ENCODE results near the gene LPGAT1. TPM values are rescaled to one million over a fixed set of nuclear protein-coding genes. Genes with fewer than 3 reads are reported as not detected.

The LPGAT1 gene
- total and polyA plus RNA-seq, 2 donors from 2014 or later: 7.1 to 67.4 TPM

DNA sequence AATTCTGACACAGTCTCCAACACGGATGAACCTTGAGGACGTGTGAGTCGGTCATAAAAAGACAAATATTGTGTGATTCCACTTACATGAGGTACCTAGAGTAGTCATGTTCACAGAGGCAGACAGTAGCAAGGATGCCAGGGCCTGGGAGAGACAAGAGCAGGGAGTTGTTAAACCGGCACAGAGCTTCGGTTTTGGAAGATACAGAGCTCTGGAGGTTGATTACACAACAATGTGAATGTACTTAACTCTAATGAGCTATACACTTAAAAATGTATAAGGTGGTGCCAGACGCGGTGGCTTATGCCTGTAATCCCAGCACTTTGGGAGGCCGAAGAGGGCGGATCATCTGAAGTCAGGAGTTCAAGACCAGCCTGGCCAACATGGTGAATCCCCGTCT, 117.3 kb downstream of the LPGAT1 start:
- FAIRE-seq: no peak
- DNase-seq: no peak
- H3K27ac ChIP-seq (ENCODE audit: low read depth in 2 of 2, low read length in 2 of 2): no peak overlapping the region
- no peak overlapping the region for H3K4me3 ChIP-seq (ENCODE audit: low read length in 3 of 3)
- H3K9me3 ChIP-seq (ENCODE audit: control insufficient read depth in 2 of 3, insufficient read depth in 1 of 3, low read length in 3 of 3): no peaks in the 10 kb centered on the region
- H3K9ac ChIP-seq (ENCODE audit: low read length in 3 of 3): no peak overlapping the region
- no peaks in the 10 kb centered on the region for H3K4me1 ChIP-seq (ENCODE audit: control insufficient read depth in 2 of 3, insufficient read depth in 2 of 3, low read depth in 1 of 3, low read length in 3 of 3)
- no peak for TF ChIP-seq CTCF (IDR thresholded peaks at IDR 0.05; ENCODE audit: borderline replicate concordance, extremely low read depth, insufficient read depth)
- no peaks in the 10 kb centered on the region for H3K36me3 ChIP-seq (ENCODE audit: control insufficient read depth in 2 of 3, insufficient read depth in 3 of 3, low read length in 3 of 3)
- intact Hi-C loops (cut with DNase I): no loop called here
- no peaks in the 10 kb centered on the region for H3K27me3 ChIP-seq (ENCODE audit: control insufficient read depth, insufficient read depth, low read length)

GRCh38 chr1:211711315-211711705, 119.3 kb downstream of the LPGAT1 start:
- FAIRE-seq (no peak), DNase-seq (no peak)
- no peak for TF ChIP-seq CTCF (IDR thresholded peaks at IDR 0.05; ENCODE audit: borderline replicate concordance, extremely low read depth, insufficient read depth)
- Histone ChIP-seq H3K27ac (ENCODE audit: low read depth in 2 of 2, low read length in 2 of 2) (no peak overlapping the region), H3K4me1 (ENCODE audit: control insufficient read depth in 2 of 3, insufficient read depth in 2 of 3, low read depth in 1 of 3, low read length in 3 of 3) (no peaks in the 10 kb centered on the region), H3K9ac (ENCODE audit: low read length in 3 of 3) (no peak overlapping the region), H3K4me3 (ENCODE audit: low read length in 3 of 3) (no peak overlapping the region), H3K27me3 (ENCODE audit: control insufficient read depth, insufficient read depth, low read length) (no peaks in the 10 kb centered on the region), H3K36me3 (ENCODE audit: control insufficient read depth in 2 of 3, insufficient read depth in 3 of 3, low read length in 3 of 3) (no peaks in the 10 kb centered on the region), H3K9me3 (ENCODE audit: control insufficient read depth in 2 of 3, insufficient read depth in 1 of 3, low read length in 3 of 3) (no peaks in the 10 kb centered on the region)
- intact Hi-C loops (cut with DNase I): no loop called here

GRCh38 chr1:211710566-211711314, 119.8 kb downstream of the LPGAT1 start:
- no peak for TF ChIP-seq CTCF (IDR thresholded peaks at IDR 0.05; ENCODE audit: borderline replicate concordance, extremely low read depth, insufficient read depth)
- no peak for DNase-seq
- no peak overlapping the region for H3K9ac ChIP-seq (ENCODE audit: low read length in 3 of 3)
- no peak overlapping the region for H3K4me3 ChIP-seq (ENCODE audit: low read length in 3 of 3)
- no peaks in the 10 kb centered on the region for H3K9me3 ChIP-seq (ENCODE audit: control insufficient read depth in 2 of 3, insufficient read depth in 1 of 3, low read length in 3 of 3)
- no peaks in the 10 kb centered on the region for H3K4me1 ChIP-seq (ENCODE audit: control insufficient read depth in 2 of 3, insufficient read depth in 2 of 3, low read depth in 1 of 3, low read length in 3 of 3)
- intact Hi-C loops (cut with DNase I): no loop called here
- no peak for FAIRE-seq
- H3K36me3 ChIP-seq (ENCODE audit: control insufficient read depth in 2 of 3, insufficient read depth in 3 of 3, low read length in 3 of 3): no peaks in the 10 kb centered on the region
- no peaks in the 10 kb centered on the region for H3K27me3 ChIP-seq (ENCODE audit: control insufficient read depth, insufficient read depth, low read length)
- no peak overlapping the region for H3K27ac ChIP-seq (ENCODE audit: low read depth in 2 of 2, low read length in 2 of 2)

DNA sequence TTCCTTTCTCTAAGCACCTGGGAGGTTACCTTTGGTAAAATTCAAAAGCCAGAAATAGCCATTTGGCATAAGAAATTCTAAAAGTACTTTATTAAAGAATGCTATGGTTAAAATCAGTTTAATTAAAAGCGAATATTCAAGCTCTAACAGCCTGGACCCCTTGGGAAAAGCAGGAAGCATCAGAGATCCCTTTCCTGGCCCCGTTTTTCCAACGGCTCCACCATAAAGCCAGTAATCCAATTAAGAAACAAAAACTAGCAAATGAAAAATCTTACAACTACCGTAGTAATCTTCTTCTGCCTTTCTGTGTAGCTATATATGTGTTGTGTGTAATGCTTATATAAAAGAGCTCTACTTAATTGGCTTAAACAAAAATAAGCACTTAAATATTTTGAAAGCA, 121.6 kb downstream of the LPGAT1 start:
- Histone ChIP-seq H3K9me3 (ENCODE audit: control insufficient read depth in 2 of 3, insufficient read depth in 1 of 3, low read length in 3 of 3) (no peaks in the 10 kb centered on the region), H3K4me3 (ENCODE audit: low read length in 3 of 3) (no peak overlapping the region), H3K27me3 (ENCODE audit: control insufficient read depth, insufficient read depth, low read length) (no peaks in the 10 kb centered on the region), H3K27ac (ENCODE audit: low read depth in 2 of 2, low read length in 2 of 2) (no peak overlapping the region), H3K36me3 (ENCODE audit: control insufficient read depth in 2 of 3, insufficient read depth in 3 of 3, low read length in 3 of 3) (no peaks in the 10 kb centered on the region), H3K9ac (ENCODE audit: low read length in 3 of 3) (no peak overlapping the region), H3K4me1 (ENCODE audit: control insufficient read depth in 2 of 3, insufficient read depth in 2 of 3, low read depth in 1 of 3, low read length in 3 of 3) (no peaks in the 10 kb centered on the region)
- FAIRE-seq (no peak), DNase-seq (no peak)
- intact Hi-C loops (cut with DNase I): no loop called here
- no peak for TF ChIP-seq CTCF (IDR thresholded peaks at IDR 0.05; ENCODE audit: borderline replicate concordance, extremely low read depth, insufficient read depth)
